ENCODE measurements around the gene UNC45A.

DNA sequence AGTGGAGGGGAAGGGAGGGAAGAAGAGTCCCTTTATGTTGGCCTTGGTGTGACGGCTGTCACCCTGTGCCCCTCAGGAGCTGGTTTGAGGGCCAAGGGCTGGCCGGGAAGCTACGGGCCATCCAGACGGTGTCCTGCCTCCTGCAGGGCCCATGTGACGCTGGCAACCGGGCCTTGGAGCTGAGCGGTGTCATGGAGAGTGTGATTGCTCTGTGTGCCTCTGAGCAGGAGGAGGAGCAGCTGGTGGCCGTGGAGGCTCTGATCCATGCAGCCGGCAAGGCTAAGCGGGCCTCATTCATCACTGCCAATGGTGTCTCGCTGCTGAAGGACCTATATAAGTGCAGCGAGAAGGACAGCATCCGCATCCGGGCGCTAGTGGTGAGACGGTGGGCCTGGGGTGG lies 11.5 kb downstream of the UNC45A start:
- no peak for TF ChIP-seq KAT2B (IDR thresholded peaks at IDR 0.05; ENCODE audit: borderline replicate concordance, low read depth, low read length)
- TF ChIP-seq, protein P1, sequence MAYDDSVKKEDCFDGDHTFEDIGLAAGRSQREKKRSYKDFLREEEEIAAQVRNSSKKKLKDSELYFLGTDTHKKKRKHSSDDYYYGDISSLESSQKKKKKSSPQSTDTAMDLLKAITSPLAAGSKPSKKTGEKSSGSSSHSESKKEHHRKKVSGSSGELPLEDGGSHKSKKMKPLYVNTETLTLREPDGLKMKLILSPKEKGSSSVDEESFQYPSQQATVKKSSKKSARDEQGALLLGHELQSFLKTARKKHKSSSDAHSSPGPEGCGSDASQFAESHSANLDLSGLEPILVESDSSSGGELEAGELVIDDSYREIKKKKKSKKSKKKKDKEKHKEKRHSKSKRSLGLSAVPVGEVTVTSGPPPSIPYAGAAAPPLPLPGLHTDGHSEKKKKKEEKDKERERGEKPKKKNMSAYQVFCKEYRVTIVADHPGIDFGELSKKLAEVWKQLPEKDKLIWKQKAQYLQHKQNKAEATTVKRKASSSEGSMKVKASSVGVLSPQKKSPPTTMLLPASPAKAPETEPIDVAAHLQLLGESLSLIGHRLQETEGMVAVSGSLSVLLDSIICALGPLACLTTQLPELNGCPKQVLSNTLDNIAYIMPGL (CRISPR knock-in tag; IDR thresholded peaks at IDR 0.05; ENCODE audit: borderline replicate concordance in 1 of 2, low read depth in 1 of 2), result no peak
- TF ChIP-seq, protein P2, sequence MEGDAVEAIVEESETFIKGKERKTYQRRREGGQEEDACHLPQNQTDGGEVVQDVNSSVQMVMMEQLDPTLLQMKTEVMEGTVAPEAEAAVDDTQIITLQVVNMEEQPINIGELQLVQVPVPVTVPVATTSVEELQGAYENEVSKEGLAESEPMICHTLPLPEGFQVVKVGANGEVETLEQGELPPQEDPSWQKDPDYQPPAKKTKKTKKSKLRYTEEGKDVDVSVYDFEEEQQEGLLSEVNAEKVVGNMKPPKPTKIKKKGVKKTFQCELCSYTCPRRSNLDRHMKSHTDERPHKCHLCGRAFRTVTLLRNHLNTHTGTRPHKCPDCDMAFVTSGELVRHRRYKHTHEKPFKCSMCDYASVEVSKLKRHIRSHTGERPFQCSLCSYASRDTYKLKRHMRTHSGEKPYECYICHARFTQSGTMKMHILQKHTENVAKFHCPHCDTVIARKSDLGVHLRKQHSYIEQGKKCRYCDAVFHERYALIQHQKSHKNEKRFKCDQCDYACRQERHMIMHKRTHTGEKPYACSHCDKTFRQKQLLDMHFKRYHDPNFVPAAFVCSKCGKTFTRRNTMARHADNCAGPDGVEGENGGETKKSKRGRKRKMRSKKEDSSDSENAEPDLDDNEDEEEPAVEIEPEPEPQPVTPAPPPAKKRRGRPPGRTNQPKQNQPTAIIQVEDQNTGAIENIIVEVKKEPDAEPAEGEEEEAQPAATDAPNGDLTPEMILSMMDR (CRISPR knock-in tag; IDR thresholded peaks at IDR 0.05), result no peak
- no peak for TF ChIP-seq TEAD3 (CRISPR knock-in tag; optimal IDR thresholded peaks at IDR 0.05; ENCODE audit: borderline replicate concordance)
- TF ChIP-seq, protein P3, sequence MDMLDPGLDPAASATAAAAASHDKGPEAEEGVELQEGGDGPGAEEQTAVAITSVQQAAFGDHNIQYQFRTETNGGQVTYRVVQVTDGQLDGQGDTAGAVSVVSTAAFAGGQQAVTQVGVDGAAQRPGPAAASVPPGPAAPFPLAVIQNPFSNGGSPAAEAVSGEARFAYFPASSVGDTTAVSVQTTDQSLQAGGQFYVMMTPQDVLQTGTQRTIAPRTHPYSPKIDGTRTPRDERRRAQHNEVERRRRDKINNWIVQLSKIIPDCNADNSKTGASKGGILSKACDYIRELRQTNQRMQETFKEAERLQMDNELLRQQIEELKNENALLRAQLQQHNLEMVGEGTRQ (IDR thresholded peaks at IDR 0.05; ENCODE audit: low read depth, low read length), result no peak
- TF ChIP-seq, protein P3 (CRISPR knock-in tag; IDR thresholded peaks at IDR 0.05; ENCODE audit: borderline replicate concordance), result no peak
- TF ChIP-seq TGIF2 (CRISPR knock-in tag; IDR thresholded peaks at IDR 0.05), result no peak
- TF ChIP-seq RELA (CRISPR knock-in tag; IDR thresholded peaks at IDR 0.05), result no peak
- TF ChIP-seq POLR2AphosphoS5 (IDR thresholded peaks at IDR 0.05; ENCODE audit: low read depth, low read length), result no peak
- TF ChIP-seq ZNF549 (CRISPR knock-in tag; IDR thresholded peaks at IDR 0.05), result no peak
- no peak for TF ChIP-seq HNF4A (CRISPR knock-in tag; IDR thresholded peaks at IDR 0.05)
- no peak for TF ChIP-seq JUND (CRISPR knock-in tag; IDR thresholded peaks at IDR 0.05)
- no peak for TF ChIP-seq SMAD3 (CRISPR knock-in tag; IDR thresholded peaks at IDR 0.05)
- TF ChIP-seq, protein P4, sequence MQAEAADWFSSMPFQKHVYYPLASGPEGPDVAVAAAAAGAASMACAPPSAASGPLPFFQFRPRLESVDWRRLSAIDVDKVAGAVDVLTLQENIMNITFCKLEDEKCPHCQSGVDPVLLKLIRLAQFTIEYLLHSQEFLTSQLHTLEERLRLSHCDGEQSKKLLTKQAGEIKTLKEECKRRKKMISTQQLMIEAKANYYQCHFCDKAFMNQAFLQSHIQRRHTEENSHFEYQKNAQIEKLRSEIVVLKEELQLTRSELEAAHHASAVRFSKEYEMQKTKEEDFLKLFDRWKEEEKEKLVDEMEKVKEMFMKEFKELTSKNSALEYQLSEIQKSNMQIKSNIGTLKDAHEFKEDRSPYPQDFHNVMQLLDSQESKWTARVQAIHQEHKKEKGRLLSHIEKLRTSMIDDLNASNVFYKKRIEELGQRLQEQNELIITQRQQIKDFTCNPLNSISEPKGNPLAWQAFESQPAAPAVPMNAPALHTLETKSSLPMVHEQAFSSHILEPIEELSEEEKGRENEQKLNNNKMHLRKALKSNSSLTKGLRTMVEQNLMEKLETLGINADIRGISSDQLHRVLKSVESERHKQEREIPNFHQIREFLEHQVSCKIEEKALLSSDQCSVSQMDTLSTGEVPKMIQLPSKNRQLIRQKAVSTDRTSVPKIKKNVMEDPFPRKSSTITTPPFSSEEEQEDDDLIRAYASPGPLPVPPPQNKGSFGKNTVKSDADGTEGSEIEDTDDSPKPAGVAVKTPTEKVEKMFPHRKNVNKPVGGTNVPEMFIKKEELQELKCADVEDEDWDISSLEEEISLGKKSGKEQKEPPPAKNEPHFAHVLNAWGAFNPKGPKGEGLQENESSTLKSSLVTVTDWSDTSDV (CRISPR knock-in tag; IDR thresholded peaks at IDR 0.05), result no peak
- TF ChIP-seq, protein P5, sequence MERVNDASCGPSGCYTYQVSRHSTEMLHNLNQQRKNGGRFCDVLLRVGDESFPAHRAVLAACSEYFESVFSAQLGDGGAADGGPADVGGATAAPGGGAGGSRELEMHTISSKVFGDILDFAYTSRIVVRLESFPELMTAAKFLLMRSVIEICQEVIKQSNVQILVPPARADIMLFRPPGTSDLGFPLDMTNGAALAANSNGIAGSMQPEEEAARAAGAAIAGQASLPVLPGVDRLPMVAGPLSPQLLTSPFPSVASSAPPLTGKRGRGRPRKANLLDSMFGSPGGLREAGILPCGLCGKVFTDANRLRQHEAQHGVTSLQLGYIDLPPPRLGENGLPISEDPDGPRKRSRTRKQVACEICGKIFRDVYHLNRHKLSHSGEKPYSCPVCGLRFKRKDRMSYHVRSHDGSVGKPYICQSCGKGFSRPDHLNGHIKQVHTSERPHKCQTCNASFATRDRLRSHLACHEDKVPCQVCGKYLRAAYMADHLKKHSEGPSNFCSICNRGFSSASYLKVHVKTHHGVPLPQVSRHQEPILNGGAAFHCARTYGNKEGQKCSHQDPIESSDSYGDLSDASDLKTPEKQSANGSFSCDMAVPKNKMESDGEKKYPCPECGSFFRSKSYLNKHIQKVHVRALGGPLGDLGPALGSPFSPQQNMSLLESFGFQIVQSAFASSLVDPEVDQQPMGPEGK (CRISPR knock-in tag; IDR thresholded peaks at IDR 0.05), result no peak

All from HepG2 (cell line).